ENCODE results near the gene CHD1.

Gene CHD1

GRCh38 chr5:98938464-98938863 lies 9.7 kb upstream of the CHD1 start:
- H3K4me2 ChIP-seq (ENCODE audit: low read depth, low read length, poor library complexity, severe bottlenecking) = no peak overlapping the region
- TF ChIP-seq CTCF (conservative IDR thresholded peaks at IDR 0.05; ENCODE audit: low read length) (no peak), EZH2phosphoT487 (IDR thresholded peaks at IDR 0.05; ENCODE audit: borderline replicate concordance) (no peak)
- no peak overlapping the region for H3K4me3 ChIP-seq (ENCODE audit: low read length, poor library complexity, severe bottlenecking)

GRCh38 chr5:98936948-98937715 lies 8.3 kb upstream of the CHD1 start:
- Histone ChIP-seq H3K4me2 (ENCODE audit: low read depth, low read length, poor library complexity, severe bottlenecking) (no peak overlapping the region), H3K4me3 (ENCODE audit: low read length, poor library complexity, severe bottlenecking) (no peak overlapping the region), H3K9me3 (ENCODE audit: insufficient read depth, low read depth, low read length) (no peaks in the 10 kb centered on the region), H3K27me3 (ENCODE audit: insufficient read depth, low read length, poor library complexity, severe bottlenecking) (no peaks in the 10 kb centered on the region), H2AFZ (ENCODE audit: low read length) (no peak overlapping the region), H3K79me2 (ENCODE audit: insufficient read depth, low read length) (no peaks in the 10 kb centered on the region), H3K36me3 (ENCODE audit: insufficient read depth, low read length) (no peaks in the 10 kb centered on the region), H4K20me1 (ENCODE audit: insufficient read depth, low read length, poor library complexity, severe bottlenecking) (no peaks in the 10 kb centered on the region), H3K9me2 (replicated peaks; ENCODE audit: low read depth, low read length) (no peaks in the 10 kb centered on the region), H3K9ac (ENCODE audit: low read depth, low read length, poor library complexity, severe bottlenecking) (no peak overlapping the region), H3F3A (ENCODE audit: low read depth) (no peaks in the 10 kb centered on the region), H3K4me1 (ENCODE audit: insufficient read depth, low read length, poor library complexity, severe bottlenecking) (peaks cover 6% of the 10 kb centered on the region)
- no peak for TF ChIP-seq CTCF (conservative IDR thresholded peaks at IDR 0.05; ENCODE audit: low read length)
- no peak for TF ChIP-seq EZH2phosphoT487 (IDR thresholded peaks at IDR 0.05; ENCODE audit: borderline replicate concordance)

More at GRCh38 chr5:98938464-98938863, 9.7 kb upstream of the CHD1 start:
- Histone ChIP-seq H3K9ac (ENCODE audit: low read depth, low read length, poor library complexity, severe bottlenecking) (no peak overlapping the region), H3K27me3 (ENCODE audit: insufficient read depth, low read length, poor library complexity, severe bottlenecking) (no peaks in the 10 kb centered on the region), H3K4me1 (ENCODE audit: insufficient read depth, low read length, poor library complexity, severe bottlenecking) (peaks cover 3% of the 10 kb centered on the region), H3K36me3 (ENCODE audit: insufficient read depth, low read length) (no peaks in the 10 kb centered on the region), H4K20me1 (ENCODE audit: insufficient read depth, low read length, poor library complexity, severe bottlenecking) (no peaks in the 10 kb centered on the region), H3K9me3 (ENCODE audit: insufficient read depth, low read depth, low read length) (no peaks in the 10 kb centered on the region), H3F3A (ENCODE audit: low read depth) (no peaks in the 10 kb centered on the region), H3K9me2 (replicated peaks; ENCODE audit: low read depth, low read length) (no peaks in the 10 kb centered on the region), H2AFZ (ENCODE audit: low read length) (no peak overlapping the region), H3K79me2 (ENCODE audit: insufficient read depth, low read length) (no peaks in the 10 kb centered on the region)

- TF ChIP-seq EZH2phosphoT487 (IDR thresholded peaks at IDR 0.05; ENCODE audit: borderline replicate concordance) = no peak
- no peak for TF ChIP-seq CTCF (conservative IDR thresholded peaks at IDR 0.05; ENCODE audit: low read length)
Measured at GRCh38 chr5:98935206-98935605, 6.4 kb upstream of the CHD1 start.

More at GRCh38 chr5:98935206-98935605, 6.4 kb upstream of the CHD1 start:
- no peak overlapping the region for H2AFZ ChIP-seq (ENCODE audit: low read length)
- H3K79me2 ChIP-seq (ENCODE audit: insufficient read depth, low read length) = peaks cover 10% of the 10 kb centered on the region
- no peaks in the 10 kb centered on the region for H3K36me3 ChIP-seq (ENCODE audit: insufficient read depth, low read length)
- H3K9ac ChIP-seq (ENCODE audit: low read depth, low read length, poor library complexity, severe bottlenecking) = no peak overlapping the region
- H3K4me1 ChIP-seq (ENCODE audit: insufficient read depth, low read length, poor library complexity, severe bottlenecking) = peaks cover 6% of the 10 kb centered on the region
- H4K20me1 ChIP-seq (ENCODE audit: insufficient read depth, low read length, poor library complexity, severe bottlenecking) = peaks cover 5% of the 10 kb centered on the region
- no peaks in the 10 kb centered on the region for H3F3A ChIP-seq (ENCODE audit: low read depth)
- H3K9me3 ChIP-seq (ENCODE audit: insufficient read depth, low read depth, low read length) = no peaks in the 10 kb centered on the region
- H3K9me2 ChIP-seq (replicated peaks; ENCODE audit: low read depth, low read length) = no peaks in the 10 kb centered on the region
- no peaks in the 10 kb centered on the region for H3K27me3 ChIP-seq (ENCODE audit: insufficient read depth, low read length, poor library complexity, severe bottlenecking)
- H3K4me3 ChIP-seq (ENCODE audit: low read length, poor library complexity, severe bottlenecking) = no peak overlapping the region
- H3K4me2 ChIP-seq (ENCODE audit: low read depth, low read length, poor library complexity, severe bottlenecking) = no peak overlapping the region
